ENCODE measurements around the gene R3HDM2. TPM values are rescaled to one million over a fixed set of nuclear protein-coding genes. Genes with fewer than 3 reads are reported as not detected.

R3HDM2 gene
- total RNA-seq, 1 experiment from 2014 or later = 64.0 TPM

GRCh38 chr12:57262126-57262822 lies 168.6 kb downstream of the R3HDM2 start:
- BruUV-seq (replicated peaks) = no TSS peak
- Histone ChIP-seq H3K27me3 (replicated peaks; ENCODE audit: insufficient read depth, low read depth, low read length, poor library complexity) (no peaks in the 10 kb centered on the region), H3K4me1 (ENCODE audit: insufficient read depth, low read length, poor library complexity, severe bottlenecking) (no peaks in the 10 kb centered on the region), H3K36me3 (ENCODE audit: insufficient read depth, low read length, poor library complexity, severe bottlenecking) (peaks cover 38% of the 10 kb centered on the region), H3K4me3 (ENCODE audit: low read depth, low read length, poor library complexity, severe bottlenecking) (no peak overlapping the region), H3K9me3 (ENCODE audit: low read depth, low read length, poor library complexity, severe bottlenecking) (no peaks in the 10 kb centered on the region), H3K27ac (ENCODE audit: low read depth, low read length, poor library complexity, severe bottlenecking) (no peak overlapping the region)
- ChIA-PET CTCF (no interaction called here), POLR2A (ENCODE audit: low non-redundant PET) (no interaction called here)
- intact Hi-C loops (cut with micrococcal nuclease; ENCODE audit: unreplicated experiment) = no loop called here
- no peak for DNase-seq (ENCODE audit: low spot score)
- no peak for TF ChIP-seq CTCF (conservative IDR thresholded peaks at IDR 0.05; ENCODE audit: low read depth, low read length)
- TF ChIP-seq EZH2 (IDR thresholded peaks at IDR 0.05; ENCODE audit: borderline replicate concordance, low read depth, low read length, poor library complexity, severe bottlenecking) = no peak

GRCh38 chr12:57261428-57261865 lies 169.4 kb downstream of the R3HDM2 start:
- H3K4me3 ChIP-seq (ENCODE audit: low read depth, low read length, poor library complexity, severe bottlenecking) = no peak overlapping the region
- ChIA-PET POLR2A (ENCODE audit: low non-redundant PET) (no interaction called here), CTCF (interaction anchor here (0.5 to 0.8 kb wide), 5 partner anchors 9 to 211 kb away, joined by 3 to 16 read pairs (median 6); no protein-coding TSS in a partner anchor)
- H3K9me3 ChIP-seq (ENCODE audit: low read depth, low read length, poor library complexity, severe bottlenecking) = no peaks in the 10 kb centered on the region
- TF ChIP-seq EZH2 (IDR thresholded peaks at IDR 0.05; ENCODE audit: borderline replicate concordance, low read depth, low read length, poor library complexity, severe bottlenecking) (no peak), CTCF (conservative IDR thresholded peaks at IDR 0.05; ENCODE audit: low read depth, low read length) (no peak)
- no peak overlapping the region for H3K27ac ChIP-seq (ENCODE audit: low read depth, low read length, poor library complexity, severe bottlenecking)
- H3K4me1 ChIP-seq (ENCODE audit: insufficient read depth, low read length, poor library complexity, severe bottlenecking) = no peaks in the 10 kb centered on the region
- intact Hi-C loops (cut with micrococcal nuclease; ENCODE audit: unreplicated experiment) = no loop called here
- BruUV-seq (replicated peaks) = no TSS peak
- no peaks in the 10 kb centered on the region for H3K27me3 ChIP-seq (replicated peaks; ENCODE audit: insufficient read depth, low read depth, low read length, poor library complexity)
- DNase-seq (ENCODE audit: low spot score) = no peak
- H3K36me3 ChIP-seq (ENCODE audit: insufficient read depth, low read length, poor library complexity, severe bottlenecking) = peaks cover 38% of the 10 kb centered on the region

- intact Hi-C loops (cut with micrococcal nuclease; ENCODE audit: unreplicated experiment) = no loop called here
- TF ChIP-seq EZH2 (IDR thresholded peaks at IDR 0.05; ENCODE audit: borderline replicate concordance, low read depth, low read length, poor library complexity, severe bottlenecking) (no peak), CTCF (conservative IDR thresholded peaks at IDR 0.05; ENCODE audit: low read depth, low read length) (no peak)
- Histone ChIP-seq H3K36me3 (ENCODE audit: insufficient read depth, low read length, poor library complexity, severe bottlenecking) (peaks cover 39% of the 10 kb centered on the region), H3K4me1 (ENCODE audit: insufficient read depth, low read length, poor library complexity, severe bottlenecking) (no peaks in the 10 kb centered on the region), H3K27me3 (replicated peaks; ENCODE audit: insufficient read depth, low read depth, low read length, poor library complexity) (no peaks in the 10 kb centered on the region), H3K9me3 (ENCODE audit: low read depth, low read length, poor library complexity, severe bottlenecking) (no peaks in the 10 kb centered on the region), H3K27ac (ENCODE audit: low read depth, low read length, poor library complexity, severe bottlenecking) (no peak overlapping the region), H3K4me3 (ENCODE audit: low read depth, low read length, poor library complexity, severe bottlenecking) (no peak overlapping the region)
- CTCF ChIA-PET = interaction anchor here (0.9 kb wide), 1 partner anchor 9 kb away, joined by 10 read pairs; the partner anchor contains the start of gene STAC3
- no peak for DNase-seq (ENCODE audit: low spot score)
- BruUV-seq (replicated peaks) = no TSS peak
- POLR2A ChIA-PET (ENCODE audit: low non-redundant PET) = interaction anchor here (0.5 kb wide), 1 partner anchor 209 kb away, joined by 3 read pairs; no protein-coding TSS in a partner anchor
These were observed 170.5 kb downstream of the R3HDM2 start for GRCh38 chr12:57260366-57260765.

All from A673 (cell line).